ENCODE measurements around the gene SNX11.
A peak's percentile ranks its signal among the peaks of the same experiment; 100 is the strongest.
"Not testable (repeated sequence)": the region's sequence is repeated elsewhere in the genome, so short reads cannot be mapped to it uniquely, and the experiment has no call there.

The SNX11 gene

GRCh38 chr17:48107137-48108055, at the start of gene SNX11:
SNX11 (plus strand) TSS chr17:48107766; CDS start chr17:48112044, 4,278 bp downstream.
- peak; percentile 91 for DNase-seq

- DNase-seq = no peak
These were observed 49.0 kb upstream of the SNX11 start for GRCh38 chr17:48058393-48059124.

- no peak for DNase-seq
These were observed 48.4 kb upstream of the SNX11 start for GRCh38 chr17:48059125-48059668.

- no peak for DNase-seq
These were observed 47.3 kb upstream of the SNX11 start for GRCh38 chr17:48060249-48060648.

GRCh38 chr17:48062273-48062672, 45.3 kb upstream of the SNX11 start:
- no peak for DNase-seq

GRCh38 chr17:48064638-48065037, 42.9 kb upstream of the SNX11 start:
- DNase-seq = no peak

- no peak for DNase-seq
These were observed 41.4 kb upstream of the SNX11 start for GRCh38 chr17:48066192-48066591.

GRCh38 chr17:48066656-48067055, 40.9 kb upstream of the SNX11 start:
- no peak for DNase-seq

GRCh38 chr17:48067245-48067644, 40.3 kb upstream of the SNX11 start:
- no peak for DNase-seq

- not testable (repeated sequence) for DNase-seq
These were observed 39.8 kb upstream of the SNX11 start for GRCh38 chr17:48067808-48068207.

- DNase-seq = no peak
These were observed 39.0 kb upstream of the SNX11 start for GRCh38 chr17:48068491-48068961.

- no peak for DNase-seq
These were observed 37.4 kb upstream of the SNX11 start for GRCh38 chr17:48070195-48070594.

GRCh38 chr17:48071654-48072053, 35.9 kb upstream of the SNX11 start:
- DNase-seq = no peak

GRCh38 chr17:48072811-48073210, 34.8 kb upstream of the SNX11 start:
- not testable (repeated sequence) for DNase-seq

- DNase-seq = not testable (repeated sequence)
These were observed 33.9 kb upstream of the SNX11 start for GRCh38 chr17:48073566-48074094.

GRCh38 chr17:48074322-48075081, 33.1 kb upstream of the SNX11 start:
- peak; percentile 56 for DNase-seq

GRCh38 chr17:48077152-48077551, 30.4 kb upstream of the SNX11 start:
- DNase-seq = not testable (repeated sequence)

GRCh38 chr17:48081858-48082257, 25.7 kb upstream of the SNX11 start:
- DNase-seq = no peak

- no peak for DNase-seq
These were observed 22.6 kb upstream of the SNX11 start for GRCh38 chr17:48084932-48085331.

- DNase-seq = peak; percentile 67
These were observed 14.1 kb upstream of the SNX11 start for GRCh38 chr17:48093341-48094045.

GRCh38 chr17:48095611-48096010, 12.0 kb upstream of the SNX11 start:
- no peak for DNase-seq

GRCh38 chr17:48100160-48100559, 7.4 kb upstream of the SNX11 start:
- no peak for DNase-seq
